PFSK-1 (cell line): ENCODE measurements around the gene KPNB1.

Experiments used
- FOXP2 ChIP-seq: optimal IDR thresholded peaks from 2 replicates; pipeline ENCODE3; 2011; ENCODE audit warnings: borderline replicate concordance, control low read depth, inconsistent platforms; ENCODE audit not compliant: insufficient read depth; ENCODE audit errors: extremely low read length, extremely low read depth
- POLR2AphosphoS5 ChIP-seq: IDR thresholded peaks from 2 replicates; pipeline ENCODE4 v1.6.1; 2012; ENCODE audit warnings: low read depth, mild to moderate bottlenecking, control low read depth, low read length, moderate library complexity
- REST ChIP-seq, 2 experiments: IDR thresholded peaks; 2 replicates each; pipeline versions ENCODE4 v1.6.1 to v1.8.0; 2011 to 2012; ENCODE audit warnings: low read depth in 2 of 2, low read length in 2 of 2, control low read depth in 1 of 2, inconsistent platforms in 1 of 2, mild to moderate bottlenecking in 1 of 2, moderate library complexity in 1 of 2; ENCODE audit not compliant: insufficient read depth in 1 of 2
- SIN3A ChIP-seq: IDR thresholded peaks from 2 replicates; pipeline ENCODE4 v1.6.1; 2012; ENCODE audit warnings: mild to moderate bottlenecking, low read length, moderate library complexity, borderline replicate concordance; ENCODE audit not compliant: insufficient read depth
- TAF1 ChIP-seq: IDR thresholded peaks from 2 replicates; pipeline ENCODE4 v1.6.1; 2012; ENCODE audit warnings: low read length, control low read depth, borderline replicate concordance; ENCODE audit not compliant: insufficient read depth

- TF ChIP-seq TAF1 (no peak), POLR2AphosphoS5 (no peak; the same call in 1 of the 2 replicates), REST (IDR thresholded peaks at IDR 0.05; ENCODE audit: insufficient read depth in 1 of 2, low read depth in 2 of 2, low read length in 2 of 2) (no peak), FOXP2 (no peak), SIN3A (no peak)
Observed at GRCh38 chr17:47686276-47686635, 36.5 kb downstream of the KPNB1 start.
